IMR-90 (cell line): ENCODE results near the gene WNT4. TPM values are rescaled to one million over a fixed set of nuclear protein-coding genes. Genes with fewer than 3 reads are reported as not detected.

Source experiments
- ATAC-seq: fragments of 200-7000 bp; cut with Tn5 transposase; 2 replicates; pipeline ENCODE4 v1.9.1; 2020; ENCODE audit warnings: low read depth, mild to moderate bottlenecking, moderate library complexity
- BruUV-seq: library from RNA; stranded (reverse); fragments of 400-500 nt; replicated peaks from 2 replicates; lab custom pipeline; 2021; lab: Mats Ljungman, UMichigan
- CTCF ChIA-PET: fragments of 300-600 bp; formaldehyde crosslinking; extraction: SDS; loops from one replicate; lab custom pipeline; 2021; ENCODE audit warnings: antibody characterized with exemption; lab: Yijun Ruan, JAX
- POLR2A ChIA-PET: fragments of 300-600 bp; sonication (Branson Sonifier 250); formaldehyde crosslinking; loops from one replicate; lab custom pipeline; 2022; ENCODE audit warnings: antibody characterized with exemption; ENCODE audit not compliant: unreplicated experiment; lab: Charles Lee
- DNase-seq: peaks from one replicate; pipeline ENCODE4 v3.0.0; 2013
- H2AFZ ChIP-seq: replicated peaks from 2 replicates; pipeline ENCODE3; 2013; ENCODE audit warnings: low read length, mild to moderate bottlenecking; ENCODE audit not compliant: poor library complexity
- H2AK5ac ChIP-seq: 2 replicates; pipeline ENCODE4 v1.6.1; 2013; ENCODE audit warnings: low read depth, low read length, inconsistent platforms
- H2AK9ac ChIP-seq: replicated peaks from 2 replicates; pipeline ENCODE3; 2013; ENCODE audit warnings: mild to moderate bottlenecking, low read depth, low read length, moderate library complexity; ENCODE audit not compliant: poor library complexity
- H2BK120ac ChIP-seq: 2 replicates; pipeline ENCODE4 v1.6.1; 2013; ENCODE audit warnings: low read depth, low read length, inconsistent platforms
- H2BK15ac ChIP-seq: 3 replicates; pipeline ENCODE4 v1.6.1; 2013; ENCODE audit warnings: low read depth, low read length, inconsistent platforms
- H2BK20ac ChIP-seq: 2 replicates; pipeline ENCODE4 v1.6.1; 2013; ENCODE audit warnings: low read depth, mild to moderate bottlenecking, inconsistent platforms, low read length, moderate library complexity
- H2BK5ac ChIP-seq: 2 replicates; pipeline ENCODE4 v1.6.1; 2013; ENCODE audit warnings: mild to moderate bottlenecking, low read depth, low read length, inconsistent platforms; ENCODE audit not compliant: poor library complexity, severe bottlenecking
- H3K14ac ChIP-seq: replicated peaks from 2 replicates; pipeline ENCODE4 v1.6.1; 2013; ENCODE audit warnings: low read depth, low read length, inconsistent platforms
- H3K18ac ChIP-seq: 2 replicates; pipeline ENCODE4 v1.6.1; 2013; ENCODE audit warnings: low read depth, low read length, control low read depth
- H3K23ac ChIP-seq: 2 replicates; pipeline ENCODE4 v1.6.1; 2013; ENCODE audit warnings: low read depth, low read length, inconsistent platforms
- H3K27ac ChIP-seq: 2 replicates; pipeline ENCODE4 v1.5.1; 2013; ENCODE audit warnings: mild to moderate bottlenecking, control low read depth, low read length; ENCODE audit not compliant: insufficient read depth
- H3K27me3 ChIP-seq: 2 replicates; pipeline ENCODE4 v1.6.1; 2013; ENCODE audit warnings: low read length; ENCODE audit not compliant: control insufficient read depth, insufficient read depth
- H3K36me3 ChIP-seq: 2 replicates; pipeline ENCODE4 v1.6.1; 2013; ENCODE audit warnings: low read length, mixed read lengths; ENCODE audit not compliant: control insufficient read depth, insufficient read depth
- H3K4ac ChIP-seq: 2 replicates; pipeline ENCODE4 v1.6.1; 2013; ENCODE audit warnings: low read depth, low read length, inconsistent platforms
- H3K4me1 ChIP-seq: 2 replicates; pipeline ENCODE4 v1.6.1; 2013; ENCODE audit warnings: low read length, mixed read lengths; ENCODE audit not compliant: control insufficient read depth, insufficient read depth
- H3K4me2 ChIP-seq: 2 replicates; pipeline ENCODE4 v1.6.1; 2013; ENCODE audit warnings: low read depth, mild to moderate bottlenecking, control low read depth, low read length, moderate library complexity
- H3K4me3 ChIP-seq: 2 replicates; pipeline ENCODE4 v1.5.1; 2013; ENCODE audit warnings: low read depth, mild to moderate bottlenecking, control low read depth, low read length, moderate library complexity; ENCODE audit not compliant: insufficient read depth
- H3K56ac ChIP-seq: 2 replicates; pipeline ENCODE4 v1.6.1; 2013; ENCODE audit warnings: low read length, inconsistent platforms; ENCODE audit not compliant: insufficient read depth; ENCODE audit errors: extremely low read depth
- H3K79me1 ChIP-seq, 2 experiments: 2 replicates each; pipeline ENCODE4 v1.6.1; 2013; ENCODE audit warnings: low read length in 2 of 2, inconsistent platforms in 1 of 2, low read depth in 1 of 2
- H3K9ac ChIP-seq: 2 replicates; pipeline ENCODE4 v1.6.1; 2013; ENCODE audit warnings: low read depth, low read length, control low read depth
- H3K9me1 ChIP-seq: 2 replicates; pipeline ENCODE4 v1.6.1; 2013; ENCODE audit warnings: low read length, inconsistent platforms; ENCODE audit not compliant: insufficient read depth
- H3K9me3 ChIP-seq: 2 replicates; pipeline ENCODE4 v1.6.1; 2013; ENCODE audit warnings: low read length; ENCODE audit not compliant: control insufficient read depth, insufficient read depth
- H4K20me1 ChIP-seq: 2 replicates; pipeline ENCODE4 v1.6.1; 2013; ENCODE audit warnings: low read length, inconsistent platforms; ENCODE audit not compliant: insufficient read depth
- H4K5ac ChIP-seq: 2 replicates; pipeline ENCODE4 v1.6.1; 2013; ENCODE audit warnings: mild to moderate bottlenecking, low read depth, low read length, control low read depth
- H4K8ac ChIP-seq, 2 experiments: 2 replicates each; pipeline ENCODE4 v1.6.1; 2013; ENCODE audit warnings: low read depth in 2 of 2, low read length in 2 of 2, control low read depth in 1 of 2, inconsistent platforms in 1 of 2
- H4K91ac ChIP-seq: 2 replicates; pipeline ENCODE4 v1.6.1; 2013; ENCODE audit warnings: low read depth, low read length, inconsistent platforms; ENCODE audit not compliant: insufficient read depth
- BHLHE40 ChIP-seq: fragments of 150-350 bp; IDR thresholded peaks from 2 replicates; pipeline ENCODE4 v1.6.1; 2016; ENCODE audit warnings: mild to moderate bottlenecking, low read depth, low read length
- CEBPB ChIP-seq: IDR thresholded peaks from 2 replicates; pipeline ENCODE4 v1.6.1; 2012; ENCODE audit warnings: low read depth, low read length, improper control_type of control experiment
- CHD1 ChIP-seq: IDR thresholded peaks from 2 replicates; pipeline ENCODE4 v1.6.1; 2012; ENCODE audit warnings: low read depth, low read length, improper control_type of control experiment
- CTCF ChIP-seq: conservative IDR thresholded peaks from 2 replicates; pipeline ENCODE4 v1.5.1; 2012; ENCODE audit warnings: mild to moderate bottlenecking, low read depth, low read length, improper control_type of control experiment
- FOS ChIP-seq: fragments of 150-350 bp; IDR thresholded peaks from 2 replicates; pipeline ENCODE4 v1.6.1; 2016; ENCODE audit warnings: low read depth, low read length
- MAFK ChIP-seq: IDR thresholded peaks from 2 replicates; pipeline ENCODE4 v1.6.1; 2012; ENCODE audit warnings: low read depth, low read length, improper control_type of control experiment
- MAZ ChIP-seq: IDR thresholded peaks from 2 replicates; pipeline ENCODE4 v1.6.1; 2012; ENCODE audit warnings: low read depth, mild to moderate bottlenecking, low read length, improper control_type of control experiment, moderate library complexity, borderline replicate concordance
- MXI1 ChIP-seq: IDR thresholded peaks from 2 replicates; pipeline ENCODE4 v1.6.1; 2012; ENCODE audit warnings: low read depth, mild to moderate bottlenecking, low read length, moderate library complexity, borderline replicate concordance
- NFE2L2 ChIP-seq: fragments of 150-350 bp; IDR thresholded peaks from 2 replicates; pipeline ENCODE4 v1.6.1; 2016; ENCODE audit warnings: low read depth, mild to moderate bottlenecking, low read length
- POLR2A ChIP-seq: IDR thresholded peaks from 2 replicates; pipeline ENCODE4 v1.6.1; 2012; ENCODE audit warnings: mild to moderate bottlenecking, low read depth, low read length
- RAD21 ChIP-seq: IDR thresholded peaks from 2 replicates; pipeline ENCODE4 v1.6.1; 2012; ENCODE audit warnings: low read length, improper control_type of control experiment
- RCOR1 ChIP-seq: IDR thresholded peaks from 2 replicates; pipeline ENCODE4 v1.6.1; 2012; ENCODE audit warnings: mild to moderate bottlenecking, low read length, improper control_type of control experiment; ENCODE audit not compliant: insufficient replicate concordance
- RFX5 ChIP-seq: IDR thresholded peaks from 2 replicates; pipeline ENCODE4 v1.8.0; 2012; ENCODE audit warnings: low read depth, mild to moderate bottlenecking, low read length, moderate library complexity
- SMC3 ChIP-seq: fragments of 150-350 bp; IDR thresholded peaks from 2 replicates; pipeline ENCODE4 v1.6.1; 2016; ENCODE audit warnings: low read depth, mild to moderate bottlenecking, antibody characterized with exemption, low read length, moderate library complexity
- WGBS, 2 experiments: methylation state at CpG; one replicate each; pipeline versions ENCODE4 v1.1.5 to v1.1.7; 2013; ENCODE audit warnings: missing lambda C conversion rate in 2 of 2; ENCODE audit not compliant: insufficient read length in 1 of 2; ENCODE audit errors: extremely low coverage in 2 of 2; 5-methylcytosine and 5-hydroxymethylcytosine counted together
- dilution Hi-C: fragments of 300-500 bp; cut with HindIII; formaldehyde crosslinking; loops from one replicate; pipeline ENCODE4 v1.14.3; 2018; ENCODE audit warnings: low sequenced_read_pairs; ENCODE audit not compliant: unreplicated experiment
- in situ Hi-C: fragments of 300-500 bp; cut with MboI; formaldehyde crosslinking; loops from 3 replicates; pipeline ENCODE4 v1.14.3; 2019; ENCODE audit warnings: low sequenced_read_pairs, inconsistent platforms, mixed read lengths
- intact Hi-C: fragments of 100-400 bp; cut with micrococcal nuclease; formaldehyde crosslinking; loops from 2 replicates; pipeline ENCODE4 v1.10.0; 2022
- polyA plus RNA-seq, 3 experiments: library from polyadenylated mRNA; depleted of rRNA; stranded (reverse); fragments of >200 nt; gene quantifications; 2 replicates each; pipeline ENCODE4 v1.2.3, GENCODE V29; 2012; ENCODE audit warnings: low replicate concordance in 1 of 3
- total RNA-seq: library from RNA; depleted of rRNA; stranded (reverse); fragments of >200 nt; gene quantifications from 2 replicates; pipeline ENCODE4 v1.2.3, GENCODE V29; 2012
- TF ChIP-seq, protein P1 (sequence below): fragments of 150-350 bp; IDR thresholded peaks from 2 replicates; pipeline ENCODE4 v1.6.1; 2016; ENCODE audit warnings: low read depth, mild to moderate bottlenecking, low read length, moderate library complexity, borderline replicate concordance
- TF ChIP-seq, protein P2 (sequence below): fragments of 150-350 bp; IDR thresholded peaks from 2 replicates; pipeline ENCODE4 v1.6.1; 2017; ENCODE audit warnings: mild to moderate bottlenecking, antibody characterized with exemption, low read length, low read depth

Gene WNT4
- total and polyA plus RNA-seq, 2 of the 4 experiments (the other 2 are of a cell fraction), result not detected

DNA sequence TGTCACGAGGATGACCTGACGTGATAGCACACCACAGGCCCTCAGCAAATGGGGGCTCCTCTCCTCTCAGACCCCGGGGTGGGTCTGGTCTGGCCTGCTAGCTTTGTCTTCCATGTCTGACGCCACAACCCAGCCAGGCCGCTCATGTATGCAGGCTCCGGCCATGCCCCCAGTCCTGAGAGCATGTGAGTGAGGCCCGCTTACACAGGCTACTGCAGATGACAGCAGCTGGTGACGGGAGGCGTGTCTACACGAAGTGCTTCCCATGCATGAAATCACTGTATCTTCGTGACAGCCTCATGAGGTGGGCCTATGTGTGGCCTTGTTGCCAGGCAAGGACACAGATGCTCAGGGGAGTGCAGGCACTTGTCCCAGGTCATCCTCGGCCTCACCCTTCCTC lies 16.4 kb downstream of the WNT4 start:
- dilution Hi-C loops (no loop called here), in situ Hi-C loops (no loop called here), intact Hi-C loops (no loop called here)
- Histone ChIP-seq H3K79me1 (peaks cover 0 to 19% of the 10 kb centered on the region in 2 experiments; a peak in 3 of 4 replicates), H2BK15ac (no peak overlapping the region), H3K4me2 (no peak overlapping the region), H2AK9ac (peak overlapping the region; percentile 58), H3K14ac (no peak overlapping the region), H4K5ac (no peak overlapping the region), H3K9me1 (peaks cover 25% of the 10 kb centered on the region; the same call in 1 of the 2 replicates), H3K27ac (no peak overlapping the region), H2AFZ (no peak overlapping the region), H3K9me3 (no peaks in the 10 kb centered on the region), H3K4ac (no peak overlapping the region), H3K9ac (no peak overlapping the region), H3K4me1 (peaks cover 4% of the 10 kb centered on the region; the same call in 1 of the 2 replicates), H2BK20ac (no peak overlapping the region), H4K91ac (no peak overlapping the region), H3K23ac (no peak overlapping the region), H3K18ac (no peak overlapping the region), H3K36me3 (peaks cover 1% of the 10 kb centered on the region; the same call in 1 of the 2 replicates), H3K4me3 (no peak overlapping the region), H2BK5ac (no peak overlapping the region), H3K27me3 (no peaks in the 10 kb centered on the region), H2AK5ac (no peak overlapping the region), H3K56ac (no peak overlapping the region), H4K20me1 (peaks cover 28% of the 10 kb centered on the region), H4K8ac (no peak overlapping the region), H2BK120ac (no peak overlapping the region)
- DNase-seq, result no peak
- ATAC-seq, result no peak
- ChIA-PET POLR2A (no interaction called here), CTCF (no interaction called here)
- BruUV-seq, result no TSS peak
- 78% methylated on average over 8 of the region's 12 CpGs; no CpG with 5 or more reads in 1 of the 2 experiments for WGBS, 2 experiments
- TF ChIP-seq, protein P1, sequence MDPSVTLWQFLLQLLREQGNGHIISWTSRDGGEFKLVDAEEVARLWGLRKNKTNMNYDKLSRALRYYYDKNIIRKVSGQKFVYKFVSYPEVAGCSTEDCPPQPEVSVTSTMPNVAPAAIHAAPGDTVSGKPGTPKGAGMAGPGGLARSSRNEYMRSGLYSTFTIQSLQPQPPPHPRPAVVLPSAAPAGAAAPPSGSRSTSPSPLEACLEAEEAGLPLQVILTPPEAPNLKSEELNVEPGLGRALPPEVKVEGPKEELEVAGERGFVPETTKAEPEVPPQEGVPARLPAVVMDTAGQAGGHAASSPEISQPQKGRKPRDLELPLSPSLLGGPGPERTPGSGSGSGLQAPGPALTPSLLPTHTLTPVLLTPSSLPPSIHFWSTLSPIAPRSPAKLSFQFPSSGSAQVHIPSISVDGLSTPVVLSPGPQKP, result no peak
- TF ChIP-seq, protein P2, sequence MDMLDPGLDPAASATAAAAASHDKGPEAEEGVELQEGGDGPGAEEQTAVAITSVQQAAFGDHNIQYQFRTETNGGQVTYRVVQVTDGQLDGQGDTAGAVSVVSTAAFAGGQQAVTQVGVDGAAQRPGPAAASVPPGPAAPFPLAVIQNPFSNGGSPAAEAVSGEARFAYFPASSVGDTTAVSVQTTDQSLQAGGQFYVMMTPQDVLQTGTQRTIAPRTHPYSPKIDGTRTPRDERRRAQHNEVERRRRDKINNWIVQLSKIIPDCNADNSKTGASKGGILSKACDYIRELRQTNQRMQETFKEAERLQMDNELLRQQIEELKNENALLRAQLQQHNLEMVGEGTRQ, result no peak
- TF ChIP-seq NFE2L2, result no peak
- TF ChIP-seq RFX5, result no peak
- TF ChIP-seq CHD1, result no peak
- no peak for TF ChIP-seq RAD21
- no peak for TF ChIP-seq POLR2A
- TF ChIP-seq RCOR1, result no peak
- no peak for TF ChIP-seq MXI1
- TF ChIP-seq SMC3, result no peak
- TF ChIP-seq CTCF, result no peak
- no peak for TF ChIP-seq BHLHE40
- TF ChIP-seq MAZ, result no peak
- no peak for TF ChIP-seq CEBPB
- TF ChIP-seq MAFK, result no peak
- no peak for TF ChIP-seq FOS
